GM06990 (cell line): ENCODE results near the gene PIK3R1.

Source experiments
- DNase-seq: peaks from one replicate; pipeline ENCODE4 v3.0.0-alpha.2; 2011; ENCODE audit not compliant: insufficient read length; ENCODE audit errors: extremely low read depth
- H3K27me3 ChIP-seq: replicated peaks from 2 replicates; pipeline ENCODE4 v1.6.0; 2011; ENCODE audit warnings: low read length; ENCODE audit not compliant: control insufficient read depth, insufficient read depth
- H3K36me3 ChIP-seq: 2 replicates; pipeline ENCODE4 v1.5.1; 2011; ENCODE audit warnings: low read length; ENCODE audit not compliant: control insufficient read depth, insufficient read depth
- H3K4me3 ChIP-seq: replicated peaks from 2 replicates; pipeline ENCODE4 v1.5.1; 2011; ENCODE audit warnings: low read depth, mild to moderate bottlenecking, control low read depth, low read length
- TF ChIP-seq, protein P1 (sequence below): IDR thresholded peaks from 2 replicates; pipeline ENCODE4 v1.5.1; 2011; ENCODE audit warnings: low read length, control low read depth, mild to moderate bottlenecking, inconsistent platforms; ENCODE audit not compliant: insufficient read depth, poor library complexity, severe bottlenecking

The PIK3R1 gene

DNA sequence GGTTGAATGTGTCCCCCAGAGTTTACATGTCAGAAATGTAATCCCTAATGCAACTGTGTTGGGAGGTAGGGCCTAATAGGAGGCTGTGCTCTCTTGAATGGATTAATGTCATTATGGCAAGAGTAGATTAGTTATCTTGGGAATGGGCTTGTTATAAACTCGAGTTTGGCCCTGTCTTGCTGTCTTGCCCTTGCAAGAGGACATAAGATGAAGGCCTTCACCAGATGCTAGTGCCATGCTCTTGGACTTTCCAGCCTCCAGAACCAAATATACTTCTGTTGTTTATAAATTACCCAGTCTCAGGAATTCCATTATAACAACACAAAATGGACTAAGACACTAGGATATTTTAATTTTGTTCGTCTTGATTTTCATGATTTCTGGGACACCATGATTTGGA, 5.4 kb downstream of the PIK3R1 start:
- no peaks in the 10 kb centered on the region for H3K27me3 ChIP-seq
- H3K36me3 ChIP-seq: peaks cover 4% of the 10 kb centered on the region
- DNase-seq: no peak
- TF ChIP-seq, protein P1, sequence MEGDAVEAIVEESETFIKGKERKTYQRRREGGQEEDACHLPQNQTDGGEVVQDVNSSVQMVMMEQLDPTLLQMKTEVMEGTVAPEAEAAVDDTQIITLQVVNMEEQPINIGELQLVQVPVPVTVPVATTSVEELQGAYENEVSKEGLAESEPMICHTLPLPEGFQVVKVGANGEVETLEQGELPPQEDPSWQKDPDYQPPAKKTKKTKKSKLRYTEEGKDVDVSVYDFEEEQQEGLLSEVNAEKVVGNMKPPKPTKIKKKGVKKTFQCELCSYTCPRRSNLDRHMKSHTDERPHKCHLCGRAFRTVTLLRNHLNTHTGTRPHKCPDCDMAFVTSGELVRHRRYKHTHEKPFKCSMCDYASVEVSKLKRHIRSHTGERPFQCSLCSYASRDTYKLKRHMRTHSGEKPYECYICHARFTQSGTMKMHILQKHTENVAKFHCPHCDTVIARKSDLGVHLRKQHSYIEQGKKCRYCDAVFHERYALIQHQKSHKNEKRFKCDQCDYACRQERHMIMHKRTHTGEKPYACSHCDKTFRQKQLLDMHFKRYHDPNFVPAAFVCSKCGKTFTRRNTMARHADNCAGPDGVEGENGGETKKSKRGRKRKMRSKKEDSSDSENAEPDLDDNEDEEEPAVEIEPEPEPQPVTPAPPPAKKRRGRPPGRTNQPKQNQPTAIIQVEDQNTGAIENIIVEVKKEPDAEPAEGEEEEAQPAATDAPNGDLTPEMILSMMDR: no peak
- no peak overlapping the region for H3K4me3 ChIP-seq

DNA sequence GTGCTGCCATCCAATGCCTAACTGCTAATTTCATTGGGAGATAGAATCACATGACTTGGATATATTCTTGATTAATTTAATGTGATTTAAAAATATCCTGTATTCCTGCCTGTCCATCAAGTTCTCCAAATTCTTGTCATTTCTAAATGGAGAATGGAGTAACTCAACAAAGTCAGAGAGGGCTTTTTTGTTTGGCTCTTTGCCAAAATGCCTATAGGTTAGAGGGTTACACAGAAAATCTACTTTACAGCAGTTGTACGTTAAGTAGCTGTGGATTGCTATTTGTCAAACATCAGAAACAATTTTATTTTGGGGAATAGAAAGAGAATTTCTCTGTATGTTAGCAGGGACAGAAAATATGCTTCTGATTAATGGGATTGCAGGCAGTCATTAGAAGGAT, 5.9 kb downstream of the PIK3R1 start:
- no peak for DNase-seq
- peaks cover 6% of the 10 kb centered on the region for H3K36me3 ChIP-seq
- H3K27me3 ChIP-seq: no peaks in the 10 kb centered on the region
- TF ChIP-seq, protein P1: no peak
- H3K4me3 ChIP-seq: no peak overlapping the region

DNA sequence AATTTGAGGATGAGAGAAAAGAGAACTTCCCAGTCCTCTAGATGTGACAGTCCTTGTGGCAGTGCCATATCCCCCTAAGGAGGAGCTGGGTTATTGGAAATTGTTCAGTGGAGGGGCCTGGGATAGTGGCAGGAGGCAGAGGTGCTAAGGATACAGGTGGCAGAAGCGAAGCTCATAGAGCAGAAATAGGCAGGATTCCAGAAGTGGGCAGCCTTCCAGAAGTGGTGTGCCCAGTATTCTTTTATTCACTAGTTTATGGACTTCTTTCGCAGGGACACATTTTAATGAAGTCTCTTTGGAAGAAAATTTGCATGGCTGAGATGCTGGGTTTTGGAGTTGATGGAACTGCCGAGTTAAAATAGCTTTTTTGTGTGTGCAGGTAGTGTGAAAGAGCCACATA, 6.8 kb downstream of the PIK3R1 start:
- TF ChIP-seq, protein P1: no peak
- DNase-seq: no peak

DNA sequence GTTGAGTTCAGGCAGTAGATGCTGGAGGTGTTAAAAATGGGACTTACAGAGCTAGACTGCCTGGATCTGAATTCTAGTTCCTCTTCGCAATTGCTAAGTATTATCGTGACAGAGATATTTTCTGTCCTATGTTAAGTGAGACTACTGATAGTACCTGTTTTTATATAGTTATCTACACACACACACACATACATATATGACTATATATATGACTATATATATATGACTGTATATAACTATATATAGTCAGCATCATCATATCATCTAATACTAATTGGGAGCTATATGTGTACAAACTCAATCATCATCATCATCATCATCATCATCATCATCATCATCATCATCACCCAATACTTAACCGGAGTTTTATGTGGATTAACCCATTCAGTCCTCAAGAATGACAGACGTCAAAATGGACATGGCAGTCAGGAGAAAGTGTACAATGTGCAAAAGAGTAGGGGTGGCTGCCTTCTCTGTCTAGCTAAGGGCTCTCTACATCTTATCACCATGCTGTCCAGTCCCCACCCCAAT, 7.3 kb downstream of the PIK3R1 start:
- Histone ChIP-seq H3K27me3 (no peaks in the 10 kb centered on the region), H3K36me3 (peaks cover 7% of the 10 kb centered on the region), H3K4me3 (no peak overlapping the region)
- TF ChIP-seq, protein P1: no peak
- no peak for DNase-seq

More for the DNA sequence above, 6.8 kb downstream of the PIK3R1 start:
- no peaks in the 10 kb centered on the region for H3K27me3 ChIP-seq
- H3K4me3 ChIP-seq: no peak overlapping the region
- H3K36me3 ChIP-seq: peaks cover 7% of the 10 kb centered on the region

DNA sequence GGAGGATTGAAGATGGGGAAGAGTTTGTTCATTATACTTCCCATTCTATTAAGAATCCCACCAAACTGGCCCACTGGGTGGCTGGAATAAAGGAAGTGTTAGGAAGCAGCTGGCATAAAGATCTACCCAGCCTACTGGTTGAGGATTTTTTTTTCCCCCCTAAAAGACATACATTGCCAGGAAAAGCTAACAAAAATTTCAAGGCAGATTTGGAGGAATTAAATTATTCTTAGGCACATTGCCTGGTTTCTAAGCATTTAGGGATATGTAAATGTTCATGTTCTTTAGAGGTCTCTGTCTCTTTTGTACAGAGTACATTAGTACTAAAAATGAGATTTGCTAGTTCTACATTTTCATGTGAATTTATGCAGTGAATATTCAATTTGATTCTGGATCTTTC, 8.3 kb downstream of the PIK3R1 start:
- Histone ChIP-seq H3K4me3 (no peak overlapping the region), H3K27me3 (no peaks in the 10 kb centered on the region), H3K36me3 (peaks cover 7% of the 10 kb centered on the region)
- TF ChIP-seq, protein P1: no peak
- no peak for DNase-seq
